ENCODE measurements around the gene FOXO3.
"Not testable (repeated sequence)": the region's sequence is repeated elsewhere in the genome, so short reads cannot be mapped to it uniquely, and the experiment has no call there.

Gene FOXO3

DNA sequence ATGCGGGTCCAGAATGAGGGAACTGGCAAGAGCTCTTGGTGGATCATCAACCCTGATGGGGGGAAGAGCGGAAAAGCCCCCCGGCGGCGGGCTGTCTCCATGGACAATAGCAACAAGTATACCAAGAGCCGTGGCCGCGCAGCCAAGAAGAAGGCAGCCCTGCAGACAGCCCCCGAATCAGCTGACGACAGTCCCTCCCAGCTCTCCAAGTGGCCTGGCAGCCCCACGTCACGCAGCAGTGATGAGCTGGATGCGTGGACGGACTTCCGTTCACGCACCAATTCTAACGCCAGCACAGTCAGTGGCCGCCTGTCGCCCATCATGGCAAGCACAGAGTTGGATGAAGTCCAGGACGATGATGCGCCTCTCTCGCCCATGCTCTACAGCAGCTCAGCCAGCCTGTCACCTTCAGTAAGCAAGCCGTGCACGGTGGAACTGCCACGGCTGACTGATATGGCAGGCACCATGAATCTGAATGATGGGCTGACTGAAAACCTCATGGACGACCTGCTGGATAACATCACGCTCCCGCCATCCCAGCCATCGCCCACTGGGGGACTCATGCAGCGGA, 102.9 kb downstream of the FOXO3 start:
- DNase-seq: not testable (repeated sequence)

GRCh38 chr6:108665495-108666196, 104.9 kb downstream of the FOXO3 start:
- DNase-seq: no peak

GRCh38 chr6:108666656-108667260, 106.0 kb downstream of the FOXO3 start:
- DNase-seq: no peak

GRCh38 chr6:108667993-108668392, 107.3 kb downstream of the FOXO3 start:
- DNase-seq: no peak

DNA sequence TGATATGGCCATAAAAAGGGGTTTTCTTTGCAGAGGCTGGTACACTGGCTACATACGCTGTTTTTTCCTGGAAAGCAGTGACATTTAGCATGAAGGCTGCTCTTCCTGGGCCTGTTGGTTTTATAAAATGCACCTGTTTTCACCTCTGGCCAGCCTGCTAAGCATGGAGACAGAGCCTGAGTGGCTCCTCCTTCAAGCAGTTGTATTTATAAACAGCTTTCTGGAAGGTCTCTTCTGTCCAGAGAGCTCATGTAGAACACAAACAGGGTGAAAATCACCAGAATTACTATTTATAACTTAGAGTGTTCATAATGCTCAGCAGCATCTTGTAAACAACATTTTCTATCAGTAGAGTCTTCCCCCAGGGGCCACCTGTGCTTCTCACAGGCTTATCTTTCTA, 109.0 kb downstream of the FOXO3 start:
- no peak for DNase-seq

DNA sequence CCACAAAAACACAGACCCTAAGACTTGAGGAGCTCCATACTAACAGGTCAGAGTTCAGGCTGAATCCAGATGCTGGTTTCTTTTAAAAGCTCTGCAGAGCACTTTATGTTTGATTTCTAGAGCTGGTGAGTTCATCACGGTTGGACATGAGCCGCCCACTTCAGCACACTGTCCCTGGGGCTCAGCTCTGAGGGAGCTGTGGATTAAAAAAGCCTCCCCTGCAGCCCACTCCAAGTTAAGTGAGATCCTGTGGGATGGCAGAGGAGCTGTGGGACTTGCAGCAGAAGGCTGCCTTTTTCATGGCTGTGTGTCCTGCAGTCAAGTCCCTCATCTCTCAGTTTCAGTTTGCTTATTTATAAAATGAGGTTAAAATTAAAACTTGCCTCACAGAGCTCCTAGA, 110.5 kb downstream of the FOXO3 start:
- no peak for DNase-seq

DNA sequence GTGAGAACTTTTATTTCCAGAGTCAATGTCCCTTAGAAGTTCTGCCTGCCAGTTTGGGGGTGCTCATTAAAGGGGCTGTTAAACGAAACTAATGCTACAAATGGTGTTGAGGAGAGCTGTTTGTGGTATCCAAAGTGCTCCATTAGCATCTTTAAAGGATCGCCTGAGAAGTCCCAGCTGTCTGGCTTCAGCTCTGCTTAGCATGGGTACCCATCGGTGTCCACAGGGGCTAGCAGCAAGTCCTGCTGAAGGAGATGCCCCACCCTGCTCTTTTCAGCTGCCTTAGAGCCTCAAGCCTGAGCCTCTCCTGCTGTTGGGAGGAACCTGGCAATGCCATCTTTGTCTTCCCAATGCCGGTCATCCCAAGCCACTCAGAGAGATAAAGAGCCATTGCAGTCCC, 111.1 kb downstream of the FOXO3 start:
- no peak for DNase-seq

GRCh38 chr6:108672641-108673040, 111.9 kb downstream of the FOXO3 start:
- peak; percentile 30 for DNase-seq

GRCh38 chr6:108673153-108673552, 112.4 kb downstream of the FOXO3 start:
- DNase-seq: no peak

- no peak for DNase-seq
Measured at GRCh38 chr6:108673602-108674001, 112.9 kb downstream of the FOXO3 start.

- DNase-seq: no peak
Measured at GRCh38 chr6:108675226-108676200, 114.8 kb downstream of the FOXO3 start.

DNA sequence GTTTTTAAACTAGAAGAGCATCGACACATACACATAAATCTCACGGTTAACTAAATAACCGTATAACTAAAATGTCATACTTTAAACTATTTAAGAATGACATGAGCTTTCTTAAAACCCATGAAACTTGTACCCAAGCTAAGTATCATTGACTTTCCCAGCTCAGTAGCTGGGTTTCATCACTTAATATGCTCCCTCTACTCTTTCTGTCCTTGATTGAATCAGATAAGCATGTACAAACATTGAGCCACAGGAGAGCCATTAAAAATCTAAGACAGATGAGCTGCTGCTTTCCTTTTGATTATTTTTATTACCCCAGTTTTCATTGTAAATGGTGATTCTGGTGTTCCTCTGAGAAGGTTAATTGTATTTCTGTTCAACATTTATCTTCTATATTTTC, 115.8 kb downstream of the FOXO3 start:
- no peak for DNase-seq

GRCh38 chr6:108677357-108677756, 116.6 kb downstream of the FOXO3 start:
- DNase-seq: no peak

GRCh38 chr6:108677894-108678293, 117.2 kb downstream of the FOXO3 start:
- no peak for DNase-seq

DNA sequence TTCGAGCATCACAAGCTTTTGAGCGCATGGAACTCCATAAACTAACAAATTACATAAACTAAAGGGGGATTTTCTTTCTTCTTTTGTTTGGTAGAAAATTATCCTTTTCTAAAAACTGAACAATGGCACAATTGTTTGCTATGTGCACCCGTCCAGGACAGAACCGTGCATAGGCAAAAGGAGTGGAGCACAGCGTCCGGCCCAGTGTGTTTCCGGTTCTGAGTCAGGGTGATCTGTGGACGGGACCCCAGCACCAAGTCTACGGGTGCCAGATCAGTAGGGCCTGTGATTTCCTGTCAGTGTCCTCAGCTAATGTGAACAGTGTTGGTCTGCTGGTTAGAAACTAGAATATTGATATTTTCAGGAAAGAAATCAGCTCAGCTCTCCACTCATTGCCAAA, 119.6 kb downstream of the FOXO3 start:
- DNase-seq: not testable (repeated sequence)

DNA sequence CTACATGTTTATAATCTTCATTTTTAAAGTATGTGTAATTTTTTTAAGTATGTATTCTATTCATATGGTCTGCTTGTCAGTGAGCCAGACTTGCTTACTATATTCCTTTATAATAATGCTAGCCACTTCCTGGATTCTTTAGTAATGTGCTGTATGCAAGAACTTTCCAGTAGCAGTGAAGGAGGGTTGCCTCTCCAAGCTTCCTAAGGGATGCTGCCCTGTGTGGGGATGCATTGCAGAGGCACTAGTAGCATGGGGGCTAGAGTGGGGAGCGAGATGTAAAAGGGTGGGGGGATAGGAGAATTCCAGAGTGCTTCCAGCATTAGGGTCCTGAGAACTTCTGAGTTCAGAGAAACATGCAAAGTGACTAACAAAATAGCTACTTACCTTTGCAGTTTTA, 121.0 kb downstream of the FOXO3 start:
- not testable (repeated sequence) for DNase-seq

DNA sequence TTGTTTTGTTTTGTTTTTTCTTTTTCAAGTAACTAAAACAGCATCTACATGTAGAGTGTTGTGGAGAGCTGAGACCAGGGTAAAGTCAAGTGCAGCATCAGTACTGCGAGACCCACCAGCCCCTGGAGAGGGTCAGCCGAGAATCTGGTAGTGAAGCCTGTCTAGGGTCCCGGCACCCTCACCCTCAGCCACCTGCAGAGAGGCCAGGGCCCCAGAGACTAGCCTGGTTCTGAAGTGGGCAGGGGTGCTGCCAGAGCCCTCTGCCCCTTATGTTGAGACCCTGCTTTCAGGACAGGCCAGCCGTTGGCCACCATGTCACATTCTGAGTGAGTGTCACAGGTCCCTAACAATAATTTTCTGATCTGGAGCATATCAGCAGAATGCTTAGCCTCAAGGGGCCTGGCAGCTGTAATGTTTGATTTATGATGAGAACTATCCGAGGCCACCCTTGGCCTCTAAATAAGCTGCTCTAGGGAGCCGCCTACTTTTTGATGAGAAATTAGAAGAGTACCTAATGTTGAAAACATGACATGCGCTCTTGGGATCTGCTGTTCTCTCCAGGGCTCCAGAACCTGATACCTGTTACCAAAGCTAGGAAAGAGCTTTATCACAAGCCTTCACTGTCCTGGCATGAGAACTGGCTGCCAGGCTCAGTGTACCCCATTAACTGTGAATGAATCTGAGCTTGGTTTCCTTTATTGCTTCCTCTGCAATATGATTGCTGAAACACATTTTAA, 121.8 kb downstream of the FOXO3 start:
- DNase-seq: not testable (repeated sequence)

- DNase-seq: not testable (repeated sequence)
Measured at GRCh38 chr6:108683976-108684375, 123.3 kb downstream of the FOXO3 start.

GRCh38 chr6:108684771-108685329, 124.1 kb downstream of the FOXO3 start:
- DNase-seq: peak; percentile 46

- peak; percentile 63 for DNase-seq
Measured at GRCh38 chr6:108685970-108686369, 125.3 kb downstream of the FOXO3 start.

GRCh38 chr6:108686896-108687295, 126.2 kb downstream of the FOXO3 start:
- no peak for DNase-seq

- DNase-seq: no peak
Measured at GRCh38 chr6:108687921-108688320, 127.2 kb downstream of the FOXO3 start.

Data from MV-4-11 (cell line).